ENCODE data around the gene RNPS1.
"Not testable (repeated sequence)": the region's sequence is repeated elsewhere in the genome, so short reads cannot be mapped to it uniquely, and the experiment has no call there.

RNPS1 gene

DNA sequence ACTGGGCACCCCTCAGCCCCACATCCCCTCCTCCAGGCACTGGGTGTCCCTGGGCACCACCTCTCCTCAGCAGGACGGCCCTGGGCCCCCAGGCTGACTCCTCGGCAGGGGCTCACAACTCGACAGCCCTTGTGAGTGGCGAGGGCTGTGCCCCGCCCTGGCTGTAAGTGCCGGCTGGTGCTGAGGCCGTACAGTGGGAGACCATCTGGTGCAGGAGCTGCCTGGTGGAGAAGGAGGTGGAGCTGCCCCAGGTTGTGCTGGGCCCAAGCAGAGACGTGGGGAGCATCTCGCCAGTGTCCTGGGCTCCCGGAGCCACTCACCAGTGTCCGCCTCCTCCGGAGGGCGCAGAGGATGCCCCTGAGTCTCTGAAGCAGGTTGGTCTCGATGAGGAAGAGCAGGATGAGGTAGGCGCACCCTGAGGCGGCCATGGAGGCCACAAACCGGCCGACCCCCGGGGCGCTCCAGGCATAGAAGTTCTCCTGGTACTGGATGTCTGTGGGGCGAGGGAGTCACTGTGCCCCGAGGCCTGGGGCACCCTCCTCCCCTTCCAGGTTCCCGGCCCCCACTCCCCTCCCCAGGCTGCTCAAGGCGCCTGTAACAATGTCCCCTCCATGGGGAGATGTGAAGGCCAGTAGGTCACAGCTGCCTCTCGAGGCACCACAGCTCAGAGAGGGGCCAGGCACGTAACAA lies 15.1 kb upstream of the RNPS1 start:
- DNase-seq (ENCODE audit: low read depth): no peak

DNA sequence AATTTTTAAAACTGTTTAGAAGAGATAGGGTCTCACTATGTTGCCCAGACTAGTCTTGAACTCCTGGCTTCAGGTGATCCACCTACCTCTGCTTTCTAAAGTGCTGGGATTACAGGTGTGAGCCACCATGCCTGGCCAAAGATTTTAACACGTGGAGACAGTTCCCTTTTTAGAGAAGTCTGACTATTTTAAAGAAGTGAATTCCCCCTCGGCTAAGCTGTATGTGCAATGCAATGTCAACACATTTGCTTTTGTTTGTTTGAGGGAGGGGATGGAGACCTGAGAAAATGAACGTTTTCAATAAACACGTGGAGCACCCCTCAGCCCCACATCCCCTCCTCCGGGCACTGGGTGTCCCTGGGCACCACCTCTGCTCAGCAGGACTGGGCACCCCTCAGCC lies 14.3 kb upstream of the RNPS1 start:
- DNase-seq (ENCODE audit: low read depth): no peak

GRCh38 chr16:2280981-2281542 lies 13.1 kb upstream of the RNPS1 start:
- DNase-seq (ENCODE audit: low read depth): no peak

GRCh38 chr16:2280461-2280860 lies 12.5 kb upstream of the RNPS1 start:
- DNase-seq (ENCODE audit: low read depth): no peak

DNA sequence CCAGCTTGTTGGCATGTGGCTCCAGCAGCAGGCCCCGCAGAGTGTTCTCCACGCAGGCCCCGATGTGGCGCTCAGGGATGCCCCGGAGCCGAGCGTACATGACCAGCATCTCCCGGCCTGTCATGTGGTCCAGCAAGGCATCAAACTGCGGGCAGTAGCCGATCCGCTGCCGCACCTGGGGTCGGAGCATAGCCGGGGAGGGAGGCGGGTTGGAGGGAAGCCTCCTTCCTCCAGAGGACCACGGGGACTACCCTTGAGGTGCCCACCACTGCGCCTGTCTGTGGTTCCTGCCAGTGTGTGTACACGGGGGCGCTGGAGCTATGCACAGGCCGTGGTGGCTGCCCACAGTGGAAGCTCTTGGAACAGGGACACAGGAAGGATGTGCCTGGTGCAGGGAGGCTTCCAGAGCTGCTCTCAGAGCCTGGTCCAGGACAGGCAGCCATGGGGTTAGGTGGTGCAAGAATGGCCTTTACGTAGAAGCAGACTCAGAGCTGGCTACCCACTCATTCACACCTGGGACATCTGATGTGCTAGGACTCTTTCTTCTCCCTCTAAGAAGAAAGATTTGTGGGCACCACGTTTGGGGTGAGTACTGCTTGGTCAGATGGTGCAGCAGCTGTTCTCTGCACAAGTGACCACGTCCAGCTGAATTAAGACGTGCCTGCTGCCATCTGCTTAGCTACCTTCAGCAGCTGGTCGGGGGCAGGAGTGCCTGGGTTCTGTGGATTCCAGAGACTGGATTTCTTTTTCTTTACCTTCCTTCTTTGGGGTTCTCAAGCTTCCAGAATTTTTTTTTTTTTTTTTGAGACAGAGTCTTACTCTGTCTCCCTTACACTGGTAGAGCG lies 11.3 kb upstream of the RNPS1 start:
- no peak for DNase-seq (ENCODE audit: low read depth)

DNA sequence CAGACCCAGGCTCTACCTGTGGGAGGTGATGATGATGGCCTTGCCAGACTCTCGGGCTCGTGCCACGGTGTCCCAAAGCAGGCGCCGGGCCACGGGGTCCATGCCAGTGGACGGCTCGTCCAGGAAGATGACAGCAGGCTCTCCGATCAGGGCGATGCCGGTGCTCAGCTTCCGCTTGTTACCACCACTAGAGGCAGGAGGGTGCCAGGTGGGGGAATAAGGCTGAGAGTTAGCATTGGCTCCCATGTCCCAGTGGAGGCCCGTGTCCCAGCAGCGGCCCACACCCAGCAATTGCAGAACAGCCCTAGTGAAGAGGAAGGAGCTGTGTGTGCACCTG lies 10.3 kb upstream of the RNPS1 start:
- DNase-seq (ENCODE audit: low read depth): no peak

DNA sequence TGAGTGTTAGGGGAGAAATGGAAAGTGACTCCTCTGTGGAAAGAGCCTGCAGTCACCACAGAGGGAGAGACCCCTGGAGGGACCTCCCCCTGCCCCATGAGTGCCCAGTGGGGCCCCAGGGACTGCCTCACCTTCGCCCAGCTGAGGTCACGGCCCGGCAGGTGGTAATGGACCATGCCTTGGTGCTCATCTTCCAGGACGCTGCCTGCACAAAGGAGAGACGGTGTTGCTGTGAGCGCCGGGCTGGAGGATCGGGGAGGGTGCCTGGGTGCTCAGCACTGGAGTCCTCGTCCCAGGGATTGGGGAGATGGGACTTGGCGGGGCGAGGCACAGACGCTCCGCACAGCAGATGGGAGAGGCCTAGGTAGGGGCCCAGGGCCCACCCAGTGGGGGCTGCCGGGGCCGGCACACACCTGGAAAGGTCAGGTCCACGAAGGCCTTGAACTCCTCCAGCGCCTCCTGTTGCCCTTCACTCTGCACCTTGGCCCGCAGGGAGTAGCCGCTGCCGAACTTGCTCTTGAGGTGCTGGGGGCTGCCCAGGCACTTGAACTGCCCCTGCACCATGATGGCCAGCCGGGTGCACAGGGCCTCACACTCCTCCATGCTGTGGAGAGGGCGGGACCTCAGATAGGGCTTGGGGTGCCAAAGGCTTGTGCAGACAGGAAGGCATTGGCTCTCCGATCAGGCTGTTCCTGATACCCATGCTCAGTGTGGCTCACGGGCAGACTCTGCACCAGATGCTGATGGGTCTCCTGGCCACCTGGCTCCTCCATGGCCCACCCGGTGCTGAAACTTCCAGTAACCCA lies 9.7 kb upstream of the RNPS1 start:
- DNase-seq (ENCODE audit: low read depth): no peak

DNA sequence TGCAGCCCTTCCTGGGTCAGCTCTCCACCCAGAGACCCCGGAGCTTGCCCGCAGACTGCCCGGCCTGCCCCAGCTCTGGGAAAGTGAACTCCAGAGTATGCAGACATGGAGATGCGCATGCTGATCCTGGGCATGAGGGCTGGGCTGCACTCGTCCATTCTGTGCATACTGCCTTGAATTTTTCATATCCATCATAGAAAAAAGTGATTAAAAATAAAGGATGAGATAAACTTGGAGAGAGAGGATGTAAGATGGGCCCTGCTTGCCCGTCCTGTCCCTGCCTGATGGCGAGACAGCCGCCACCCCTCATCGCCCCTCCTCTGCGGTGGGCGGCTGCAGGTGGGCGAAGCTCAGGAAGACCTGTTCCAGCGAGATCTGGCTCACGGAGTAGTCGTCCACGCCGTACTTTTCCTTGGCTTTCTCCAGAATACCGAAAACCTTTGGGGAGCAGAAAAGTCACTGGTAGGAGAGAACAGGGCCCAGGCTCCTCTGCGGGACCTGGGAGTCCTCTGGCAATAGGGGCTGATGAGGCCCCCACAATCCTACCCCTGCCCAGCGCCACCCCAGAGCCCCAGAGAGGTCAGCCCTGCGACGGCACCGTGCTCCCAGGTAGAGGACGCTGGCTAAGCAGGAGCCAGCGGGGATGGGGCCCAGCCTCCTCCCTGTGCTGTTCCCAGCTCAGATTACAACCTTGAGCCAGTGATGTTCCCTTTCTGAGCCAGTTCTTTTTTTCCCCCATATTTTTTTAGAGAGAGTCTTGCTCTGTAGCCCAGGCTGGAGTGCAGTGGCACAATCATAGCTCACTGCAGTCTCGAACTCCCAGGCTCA lies 8.7 kb upstream of the RNPS1 start:
- no peak for DNase-seq (ENCODE audit: low read depth)

GRCh38 chr16:2275476-2276367 lies 7.8 kb upstream of the RNPS1 start:
- DNase-seq (ENCODE audit: low read depth): no peak

GRCh38 chr16:2273931-2274330 lies 6.0 kb upstream of the RNPS1 start:
- DNase-seq (ENCODE audit: low read depth): no peak

DNA sequence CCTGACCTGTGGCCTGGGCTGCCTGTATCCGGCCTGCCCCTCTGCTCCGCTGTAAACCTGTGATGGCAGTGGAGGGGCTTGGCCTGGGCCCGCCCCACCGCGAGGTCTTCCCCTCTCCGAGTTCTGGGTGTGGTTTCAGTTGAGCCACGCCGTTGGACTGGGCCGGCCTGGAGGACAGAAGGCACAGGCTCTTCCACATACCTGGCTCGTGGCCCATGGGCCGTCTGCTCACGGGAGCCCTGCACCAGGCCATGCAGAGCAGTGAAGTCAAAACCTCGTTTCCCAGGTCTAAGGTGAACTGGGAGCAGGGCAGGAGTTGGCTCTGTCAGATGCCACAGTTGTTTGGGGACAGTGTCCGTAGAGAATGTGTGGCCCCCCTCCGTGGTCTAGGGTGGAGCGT lies 5.6 kb upstream of the RNPS1 start:
- DNase-seq (ENCODE audit: low read depth): no peak

DNA sequence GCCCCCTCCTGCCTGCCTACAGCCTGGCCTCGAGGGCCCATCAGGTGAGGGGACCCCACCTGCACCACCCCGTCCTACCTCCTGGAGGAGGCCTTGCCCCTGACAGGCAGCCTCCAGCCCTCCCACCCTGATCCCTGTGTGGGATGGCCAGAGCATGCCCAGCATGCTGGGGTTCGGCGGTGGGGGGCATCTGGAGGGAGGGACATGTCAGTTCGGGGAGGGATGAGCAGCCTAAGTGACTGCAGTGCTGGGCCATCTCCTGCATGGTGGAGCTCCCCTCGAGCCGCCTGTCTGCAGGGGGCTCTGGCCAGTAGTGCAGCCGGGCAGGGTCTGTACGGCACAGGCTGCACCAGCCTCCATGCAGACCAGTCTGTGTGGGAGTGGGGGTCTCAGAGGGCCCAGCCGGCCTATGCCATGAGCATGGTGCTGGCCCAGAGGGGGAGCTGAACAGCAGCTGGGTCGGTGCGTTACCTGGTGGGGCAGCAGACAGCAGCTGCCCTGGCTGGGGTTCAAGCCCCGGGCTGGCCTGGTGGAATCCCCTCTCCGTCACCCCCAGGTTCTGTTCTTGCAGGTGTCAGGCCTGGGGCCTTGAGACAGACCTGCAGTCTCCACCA lies 4.0 kb upstream of the RNPS1 start:
- DNase-seq (ENCODE audit: low read depth): no peak

- no peak for DNase-seq (ENCODE audit: low read depth)
These were observed 2.9 kb upstream of the RNPS1 start for GRCh38 chr16:2270588-2271470.

DNA sequence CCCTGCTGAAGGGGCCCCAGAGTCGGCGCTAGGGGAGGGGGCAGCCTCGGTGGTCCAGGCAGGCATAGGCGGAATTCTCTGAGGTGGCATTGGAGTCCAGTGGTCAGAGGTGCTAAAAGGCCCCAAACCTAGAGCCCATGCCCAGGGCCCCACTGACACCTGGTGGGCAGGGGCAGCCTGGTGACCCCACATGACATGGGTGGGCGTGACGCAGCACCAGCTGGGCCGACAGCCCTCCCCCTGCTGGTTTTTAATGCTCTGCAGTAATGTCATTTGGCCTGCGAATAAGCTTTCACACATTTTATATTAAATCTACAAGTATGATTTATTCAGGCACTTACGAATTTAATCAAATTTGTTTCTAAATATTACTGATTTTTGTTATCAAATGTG lies 2.1 kb upstream of the RNPS1 start:
- no peak for DNase-seq (ENCODE audit: low read depth)

DNA sequence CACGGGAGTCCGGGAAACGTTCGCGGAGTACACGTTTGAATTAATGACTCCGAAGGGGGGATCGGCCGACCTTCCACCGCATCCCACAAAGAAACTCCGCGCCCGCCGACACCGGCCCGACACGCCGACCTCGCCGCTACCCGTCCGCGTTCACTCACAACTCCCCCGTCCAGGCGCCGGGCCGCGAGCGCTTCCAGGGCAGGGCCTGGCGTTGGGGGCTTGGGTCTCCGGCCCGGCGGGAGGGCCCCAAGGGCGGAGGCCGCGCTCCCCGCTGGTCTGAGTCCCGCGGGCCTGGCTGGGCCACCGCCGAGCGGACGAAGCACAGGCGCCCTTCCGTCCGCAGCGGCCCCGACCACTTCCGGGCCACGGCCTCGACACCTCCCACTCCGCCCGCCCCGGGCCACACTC lies 417 bp downstream of the RNPS1 start:
- not testable (repeated sequence) for DNase-seq (ENCODE audit: low read depth)

GRCh38 chr16:2266887-2267286 lies 1.0 kb downstream of the RNPS1 start:
- DNase-seq (ENCODE audit: low read depth): not testable (repeated sequence)

GRCh38 chr16:2263026-2263425 lies 4.9 kb downstream of the RNPS1 start:
- DNase-seq (ENCODE audit: low read depth): not testable (repeated sequence)

- no peak for DNase-seq (ENCODE audit: low read depth)
These were observed 7.7 kb downstream of the RNPS1 start for GRCh38 chr16:2260250-2260649.

DNA sequence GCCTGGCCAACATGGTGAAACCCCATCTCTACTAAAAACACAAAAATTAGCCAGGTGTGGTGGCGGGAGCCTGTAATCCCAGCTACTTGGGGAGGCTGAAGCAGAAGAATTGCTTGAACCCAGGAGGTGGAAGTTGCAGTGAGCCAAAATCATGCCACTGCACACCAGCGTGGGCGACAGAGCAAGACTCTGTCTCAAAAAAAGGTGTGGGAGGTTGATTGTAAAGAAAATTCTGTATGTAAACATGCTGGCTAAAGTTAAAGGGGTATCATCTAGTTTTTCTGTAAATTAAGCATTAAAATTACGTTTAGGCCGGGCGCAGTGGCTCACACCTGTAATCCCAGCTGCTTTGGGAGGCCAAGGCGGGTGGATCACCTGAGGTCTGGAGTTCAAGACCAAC lies 9.4 kb downstream of the RNPS1 start:
- DNase-seq (ENCODE audit: low read depth): not testable (repeated sequence)

Data from CMK (cell line).